Measurements from ENCODE around the gene WWC1. TPM values are rescaled to one million over a fixed set of nuclear protein-coding genes. Genes with fewer than 3 reads are reported as not detected.

Gene WWC1
- total RNA-seq, 1 donor from 2014 or later = 20.8 TPM

GRCh38 chr5:168260353-168261226, 30.9 kb upstream of the WWC1 start:
- TF ChIP-seq, protein P1, sequence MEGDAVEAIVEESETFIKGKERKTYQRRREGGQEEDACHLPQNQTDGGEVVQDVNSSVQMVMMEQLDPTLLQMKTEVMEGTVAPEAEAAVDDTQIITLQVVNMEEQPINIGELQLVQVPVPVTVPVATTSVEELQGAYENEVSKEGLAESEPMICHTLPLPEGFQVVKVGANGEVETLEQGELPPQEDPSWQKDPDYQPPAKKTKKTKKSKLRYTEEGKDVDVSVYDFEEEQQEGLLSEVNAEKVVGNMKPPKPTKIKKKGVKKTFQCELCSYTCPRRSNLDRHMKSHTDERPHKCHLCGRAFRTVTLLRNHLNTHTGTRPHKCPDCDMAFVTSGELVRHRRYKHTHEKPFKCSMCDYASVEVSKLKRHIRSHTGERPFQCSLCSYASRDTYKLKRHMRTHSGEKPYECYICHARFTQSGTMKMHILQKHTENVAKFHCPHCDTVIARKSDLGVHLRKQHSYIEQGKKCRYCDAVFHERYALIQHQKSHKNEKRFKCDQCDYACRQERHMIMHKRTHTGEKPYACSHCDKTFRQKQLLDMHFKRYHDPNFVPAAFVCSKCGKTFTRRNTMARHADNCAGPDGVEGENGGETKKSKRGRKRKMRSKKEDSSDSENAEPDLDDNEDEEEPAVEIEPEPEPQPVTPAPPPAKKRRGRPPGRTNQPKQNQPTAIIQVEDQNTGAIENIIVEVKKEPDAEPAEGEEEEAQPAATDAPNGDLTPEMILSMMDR (IDR thresholded peaks at IDR 0.05; ENCODE audit: insufficient read depth, low read length, severe bottlenecking) = no peak
- no peak for FAIRE-seq
- H3K36me3 ChIP-seq (ENCODE audit: control insufficient read depth, insufficient read depth, low read length) = peaks cover 14% of the 10 kb centered on the region

GRCh38 chr5:168261227-168261571, 30.2 kb upstream of the WWC1 start:
- peaks cover 14% of the 10 kb centered on the region for H3K36me3 ChIP-seq (ENCODE audit: control insufficient read depth, insufficient read depth, low read length)
- FAIRE-seq (no peak), DNase-seq (ENCODE audit: low read depth) (no peak)
- TF ChIP-seq, protein P1 (IDR thresholded peaks at IDR 0.05; ENCODE audit: insufficient read depth, low read length, severe bottlenecking) = no peak
- no peaks in the 10 kb centered on the region for H3K27me3 ChIP-seq (ENCODE audit: control insufficient read depth, insufficient read depth, low read length)
- H3K4me3 ChIP-seq (ENCODE audit: low read depth, low read length) = no peak overlapping the region

More at GRCh38 chr5:168260353-168261226, 30.9 kb upstream of the WWC1 start:
- Histone ChIP-seq H3K27me3 (ENCODE audit: control insufficient read depth, insufficient read depth, low read length) (no peaks in the 10 kb centered on the region), H3K4me3 (ENCODE audit: low read depth, low read length) (no peak overlapping the region)
- DNase-seq (ENCODE audit: low read depth) = no peak

DNA sequence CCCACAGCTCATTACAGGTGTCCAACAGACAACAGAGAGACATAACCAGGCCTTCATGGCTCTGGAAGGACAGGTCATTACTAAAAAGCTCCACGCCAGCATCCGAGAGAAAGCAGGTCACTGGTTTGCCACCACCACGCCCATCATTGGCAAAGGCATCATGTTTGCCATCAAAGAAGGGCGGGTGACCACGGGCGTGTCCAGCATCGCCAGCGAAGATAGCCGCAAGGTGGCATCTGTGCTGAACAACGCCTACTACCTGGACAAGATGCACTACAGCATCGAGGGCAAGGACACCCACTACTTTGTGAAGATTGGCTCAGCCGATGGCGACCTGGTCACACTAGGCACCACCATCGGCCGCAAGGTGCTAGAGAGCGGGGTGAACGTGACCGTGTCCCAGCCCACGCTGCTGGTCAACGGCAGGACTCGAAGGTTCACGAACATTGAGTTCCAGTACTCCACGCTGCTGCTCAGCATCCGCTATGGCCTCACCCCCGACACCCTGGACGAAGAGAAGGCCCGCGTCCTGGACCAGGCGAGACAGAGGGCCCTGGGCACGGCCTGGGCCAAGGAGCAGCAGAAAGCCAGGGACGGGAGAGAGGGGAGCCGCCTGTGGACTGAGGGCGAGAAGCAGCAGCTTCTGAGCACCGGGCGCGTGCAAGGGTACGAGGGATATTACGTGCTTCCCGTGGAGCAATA, 29.3 kb upstream of the WWC1 start:
- TF ChIP-seq, protein P1 (IDR thresholded peaks at IDR 0.05; ENCODE audit: insufficient read depth, low read length, severe bottlenecking) = no peak
- FAIRE-seq = no peak

GRCh38 chr5:168263121-168263520, 28.3 kb upstream of the WWC1 start:
- no peaks in the 10 kb centered on the region for H3K27me3 ChIP-seq (ENCODE audit: control insufficient read depth, insufficient read depth, low read length)
- FAIRE-seq (no peak), DNase-seq (ENCODE audit: low read depth) (no peak)
- no peak overlapping the region for H3K4me3 ChIP-seq (ENCODE audit: low read depth, low read length)
- TF ChIP-seq, protein P1 (IDR thresholded peaks at IDR 0.05; ENCODE audit: insufficient read depth, low read length, severe bottlenecking) = no peak
- H3K36me3 ChIP-seq (ENCODE audit: control insufficient read depth, insufficient read depth, low read length) = peaks cover 14% of the 10 kb centered on the region

More for the DNA sequence above, 29.3 kb upstream of the WWC1 start:
- H3K4me3 ChIP-seq (ENCODE audit: low read depth, low read length) = no peak overlapping the region
- H3K27me3 ChIP-seq (ENCODE audit: control insufficient read depth, insufficient read depth, low read length) = no peaks in the 10 kb centered on the region
- peaks cover 14% of the 10 kb centered on the region for H3K36me3 ChIP-seq (ENCODE audit: control insufficient read depth, insufficient read depth, low read length)
- no peak for DNase-seq (ENCODE audit: low read depth)

GRCh38 chr5:168266016-168266415, 25.4 kb upstream of the WWC1 start:
- H3K4me3 ChIP-seq (ENCODE audit: low read depth, low read length) = no peak overlapping the region
- no peaks in the 10 kb centered on the region for H3K27me3 ChIP-seq (ENCODE audit: control insufficient read depth, insufficient read depth, low read length)
- FAIRE-seq (no peak), DNase-seq (ENCODE audit: low read depth) (no peak)
- H3K36me3 ChIP-seq (ENCODE audit: control insufficient read depth, insufficient read depth, low read length) = peaks cover 8% of the 10 kb centered on the region
- TF ChIP-seq, protein P1 (IDR thresholded peaks at IDR 0.05; ENCODE audit: insufficient read depth, low read length, severe bottlenecking) = no peak

Data from bronchial epithelial cell (primary cell).